Endothelial cell of umbilical vein (primary cell): ENCODE results near the gene LMAN1L. TPM values are rescaled to one million over a fixed set of nuclear protein-coding genes. Genes with fewer than 3 reads are reported as not detected.

Experiments used
- BruUV-seq: library from RNA; stranded (reverse); fragments of 400-500 nt; replicated peaks from 2 replicates; lab custom pipeline; 2021; lab: Mats Ljungman, UMichigan
- CTCF ChIA-PET: fragments of 300-600, 350-600 bp; sonication (Branson Sonifier 250); formaldehyde crosslinking; loops from one replicate; lab custom pipeline; 2021; ENCODE audit warnings: antibody characterized with exemption, inconsistent platforms; lab: Charles Lee
- POLR2A ChIA-PET: fragments of 300-600, 350-600 bp; sonication (Branson Sonifier 250); formaldehyde crosslinking; loops from one replicate; lab custom pipeline; 2021; ENCODE audit warnings: antibody characterized with exemption, inconsistent platforms; lab: Charles Lee
- DNase-seq: peaks from one replicate; pipeline ENCODE4 v3.0.0-alpha.2; 2011; ENCODE audit warnings: low read depth, low spot score
- FAIRE-seq: peaks from 2 replicates; lab custom pipeline; 2011; peaks lifted over from hg19 to GRCh38; lab: Jason Lieb, UNC
- H2AFZ ChIP-seq: 2 replicates; pipeline ENCODE4 v1.6.0; 2012; ENCODE audit warnings: low read depth, low read length, control low read depth, inconsistent platforms
- H3K27ac ChIP-seq: 2 replicates; pipeline ENCODE4 v1.5.1; 2011; ENCODE audit warnings: low read depth, mild to moderate bottlenecking, control low read depth, low read length, moderate library complexity; ENCODE audit not compliant: insufficient read depth
- H3K27me3 ChIP-seq, 2 experiments: 2 replicates each; pipeline versions ENCODE4 v1.6.0 to v1.6.1; 2011; ENCODE audit warnings: low read length in 2 of 2, mixed read lengths in 1 of 2; ENCODE audit not compliant: control insufficient read depth in 2 of 2, insufficient read depth in 2 of 2
- H3K36me3 ChIP-seq, 2 experiments: 2 replicates in 1 of 2; 3 replicates in 1 of 2; pipeline ENCODE4 v1.5.1; 2011; ENCODE audit warnings: low read length in 2 of 2, mild to moderate bottlenecking in 1 of 2, moderate library complexity in 1 of 2; ENCODE audit not compliant: control insufficient read depth in 2 of 2, insufficient read depth in 2 of 2; ENCODE audit errors: extremely low read depth in 1 of 2
- H3K4me1 ChIP-seq: 3 replicates; pipeline ENCODE4 v1.5.1; 2011; ENCODE audit warnings: mild to moderate bottlenecking, low read length; ENCODE audit not compliant: control insufficient read depth, insufficient read depth; ENCODE audit errors: extremely low read depth
- H3K4me2 ChIP-seq: 2 replicates; pipeline ENCODE4 v1.6.1; 2011; ENCODE audit warnings: low read length, control low read depth, mixed read lengths; ENCODE audit not compliant: insufficient read depth
- H3K4me3 ChIP-seq, 3 experiments: fragments of 200-600 bp in 1 of 3; sonication (generic), shearing (Covaris generic) in 1 of 3; replicated peaks in 1 of 3; 2 replicates each; pipeline ENCODE4 v1.5.1; 2011 to 2016; ENCODE audit warnings: control low read depth in 3 of 3, low read length in 3 of 3, mild to moderate bottlenecking in 2 of 3, inconsistent platforms in 1 of 3, low read depth in 1 of 3, moderate library complexity in 1 of 3; ENCODE audit not compliant: insufficient read depth in 1 of 3
- H3K79me2 ChIP-seq: 2 replicates; pipeline ENCODE4 v1.6.0; 2012; ENCODE audit warnings: low read length, inconsistent platforms; ENCODE audit not compliant: control insufficient read depth, insufficient read depth
- H3K9ac ChIP-seq: replicated peaks from 2 replicates; pipeline ENCODE3; 2011; ENCODE audit warnings: low read length, control low read depth; ENCODE audit not compliant: insufficient read depth; ENCODE audit errors: extremely low read depth
- H3K9me1 ChIP-seq: replicated peaks from 3 replicates; pipeline ENCODE4 v1.6.0; 2011; ENCODE audit warnings: mild to moderate bottlenecking, low read length; ENCODE audit not compliant: control insufficient read depth, insufficient read depth; ENCODE audit errors: extremely low read depth
- H3K9me3 ChIP-seq: replicated peaks from 2 replicates; pipeline ENCODE4 v1.5.1; 2012; ENCODE audit warnings: low read length, inconsistent platforms; ENCODE audit not compliant: control insufficient read depth, insufficient read depth
- H4K20me1 ChIP-seq: replicated peaks from 2 replicates; pipeline ENCODE3; 2011; ENCODE audit warnings: mild to moderate bottlenecking, low read length; ENCODE audit not compliant: control insufficient read depth, insufficient read depth; ENCODE audit errors: extremely low read depth
- FOS ChIP-seq: IDR thresholded peaks from 2 replicates; pipeline ENCODE4 v1.6.1; 2011; ENCODE audit warnings: mild to moderate bottlenecking, low read length, moderate library complexity, borderline replicate concordance; ENCODE audit not compliant: insufficient read depth
- JUN ChIP-seq: IDR thresholded peaks from 2 replicates; pipeline ENCODE4 v1.6.1; 2011; ENCODE audit warnings: borderline replicate concordance, low read depth; ENCODE audit not compliant: insufficient read length, insufficient read depth
- POLR2A ChIP-seq: IDR thresholded peaks from 2 replicates; pipeline ENCODE4 v1.6.1; 2012; ENCODE audit warnings: low read depth, mild to moderate bottlenecking, control low read depth, low read length
- POLR2AphosphoS5 ChIP-seq: IDR thresholded peaks from 2 replicates; pipeline ENCODE4 v1.6.1; 2012; ENCODE audit warnings: low read depth, mild to moderate bottlenecking, control low read depth, low read length, moderate library complexity; ENCODE audit not compliant: insufficient read depth
- dilution Hi-C: fragments of 300-500 bp; cut with MboI; formaldehyde crosslinking; loops from one replicate; pipeline ENCODE4 v1.15.0; 2019; ENCODE audit warnings: low sequenced_read_pairs; ENCODE audit not compliant: extremely low pct_ligation_motif_present
- intact Hi-C: fragments of 100-400 bp; cut with micrococcal nuclease; formaldehyde crosslinking; loops from one replicate; pipeline ENCODE4 v1.10.0; 2022
- polyA plus RNA-seq, 4 experiments: library from polyadenylated mRNA; depleted of rRNA in 3 of 4; stranded (reverse) in 3 of 4; unstranded in 1 of 4; fragments of >200 nt; gene quantifications; 2 replicates each; pipeline versions ENCODE4 v1.2.1 to v1.2.3, GENCODE V29; 2011 to 2012; ENCODE audit warnings: missing spikeins in 1 of 4
- total RNA-seq: library from RNA; stranded (reverse); gene quantifications from 2 replicates; pipeline ENCODE4 v1.2.3, GENCODE V29; 2021

LMAN1L gene
- total and polyA plus RNA-seq, 2 donors (not counting 3 experiments of a cell fraction or from before 2014, with no cell fraction given), result not detected

- no peak overlapping the region for H3K27ac ChIP-seq
These were observed 9.7 kb upstream of the LMAN1L start for GRCh38 chr15:74802862-74803447.

GRCh38 chr15:74804935-74805334 lies 7.7 kb upstream of the LMAN1L start:
- FAIRE-seq (no peak), DNase-seq (no peak)
- dilution Hi-C loops, result no loop called here
- Histone ChIP-seq H3K4me1 (no peaks in the 10 kb centered on the region), H2AFZ (no peak overlapping the region), H3K9ac (no peak overlapping the region), H3K4me2 (no peak overlapping the region), H4K20me1 (no peaks in the 10 kb centered on the region), H3K9me1 (no peaks in the 10 kb centered on the region), H3K27me3 (no peaks in the 10 kb centered on the region), H3K4me3 (no peak overlapping the region), H3K36me3 (peaks cover 3 to 29% of the 10 kb centered on the region in 2 experiments), H3K9me3 (no peaks in the 10 kb centered on the region), H3K79me2 (no peaks in the 10 kb centered on the region), H3K27ac (no peak overlapping the region)
- ChIA-PET POLR2A (no interaction called here), CTCF (interaction anchor here (0.7 to 2.7 kb wide), 9 partner anchors 12 to 97 kb away, joined by 3 to 14 read pairs (median 4); partner anchors contain the start of genes CPLX3 and CSK)
- TF ChIP-seq POLR2A, result no peak
- TF ChIP-seq JUN, result no peak
- no peak for TF ChIP-seq FOS
- intact Hi-C loops, result no loop called here
- BruUV-seq, result no TSS peak

More at GRCh38 chr15:74802862-74803447, 9.7 kb upstream of the LMAN1L start:
- Histone ChIP-seq H3K9me3 (no peaks in the 10 kb centered on the region), H3K79me2 (peaks cover 2% of the 10 kb centered on the region), H3K9me1 (no peaks in the 10 kb centered on the region), H3K4me1 (no peaks in the 10 kb centered on the region), H3K9ac (no peak overlapping the region), H3K4me2 (no peak overlapping the region), H2AFZ (no peak overlapping the region), H3K27me3 (no peaks in the 10 kb centered on the region), H4K20me1 (no peaks in the 10 kb centered on the region), H3K36me3 (peaks cover 3 to 33% of the 10 kb centered on the region in 2 experiments), H3K4me3 (no peak overlapping the region)
- no peak for TF ChIP-seq POLR2AphosphoS5
- intact Hi-C loops (no loop called here), dilution Hi-C loops (no loop called here)
- BruUV-seq, result no TSS peak
- ChIA-PET POLR2A (no interaction called here), CTCF (interaction anchor here (1.3 to 2.7 kb wide), 2 partner anchors 32 kb away, joined by 4 to 14 read pairs; no protein-coding TSS in a partner anchor)
- no peak for FAIRE-seq
- DNase-seq, result no peak
